Measurements from ENCODE around the gene DUSP2.

DNA sequence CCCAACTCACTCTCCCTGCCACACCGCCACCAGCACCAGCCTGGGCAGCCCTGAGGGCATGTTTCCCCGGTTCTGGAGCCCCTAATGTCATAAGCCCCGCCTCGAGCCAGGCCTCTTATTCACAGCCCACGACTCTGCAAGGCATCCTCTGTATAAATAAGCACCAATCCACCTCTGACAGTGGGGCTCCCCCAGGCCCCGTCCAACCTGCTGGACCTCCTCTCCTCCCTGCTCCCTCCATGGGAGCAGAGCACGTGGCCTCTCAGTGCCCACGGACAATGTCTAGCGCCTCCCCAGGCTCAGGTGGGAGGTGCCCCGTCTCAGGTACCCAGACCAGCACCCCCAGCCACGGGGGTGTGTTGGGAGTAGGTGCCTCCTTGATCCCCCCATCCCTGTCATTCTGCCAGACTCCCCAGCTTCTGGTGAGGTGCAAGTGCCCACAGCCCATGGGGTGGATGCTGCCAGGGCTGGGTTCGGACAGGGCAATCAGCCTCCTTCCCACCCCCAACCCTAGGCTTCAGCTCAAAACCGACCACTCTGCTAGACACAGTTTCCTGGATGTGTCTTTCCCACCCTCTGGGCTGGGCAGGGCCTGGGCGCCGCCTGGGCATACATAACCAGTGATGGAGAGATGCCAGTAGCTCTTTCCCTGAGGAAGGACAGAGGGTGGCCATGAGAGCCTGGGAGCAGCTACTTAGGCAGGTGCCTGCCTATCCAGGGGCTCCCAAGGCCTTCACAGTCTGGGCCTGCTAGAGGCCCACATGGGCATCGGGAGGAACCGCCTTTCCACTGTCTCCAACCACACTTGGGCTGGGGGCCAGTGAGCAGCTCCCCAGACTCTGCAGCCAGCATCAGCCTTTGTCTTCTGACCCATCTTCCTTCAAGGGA is 27.3 kb downstream of the DUSP2 start:
- TF ChIP-seq SP1 (IDR thresholded peaks at IDR 0.05) (no peak), FOXM1 (IDR thresholded peaks at IDR 0.05; ENCODE audit: borderline replicate concordance) (no peak), ELF4 (IDR thresholded peaks at IDR 0.05) (no peak), NFRKB (IDR thresholded peaks at IDR 0.05) (no peak), ZNF384 (IDR thresholded peaks at IDR 0.05) (no peak), HDGF (IDR thresholded peaks at IDR 0.05; ENCODE audit: borderline replicate concordance) (no peak), LEF1 (IDR thresholded peaks at IDR 0.05; ENCODE audit: borderline replicate concordance) (no peak), TARDBP (IDR thresholded peaks at IDR 0.05) (no peak), ARNT (IDR thresholded peaks at IDR 0.05) (no peak), BHLHE40 (IDR thresholded peaks at IDR 0.05; ENCODE audit: borderline replicate concordance) (no peak), SUZ12 (IDR thresholded peaks at IDR 0.05) (no peak), FOXA1 (IDR thresholded peaks at IDR 0.05) (no peak)

Measured in HEK293T (cell line).